ENCODE results near the gene RHOG.
"Not testable (repeated sequence)": the region's sequence is repeated elsewhere in the genome, so short reads cannot be mapped to it uniquely, and the experiment has no call there.

The RHOG gene

GRCh38 chr11:3807909-3808860 lies 32.6 kb downstream of the RHOG start, which contains the start of gene PGAP2:
Gene PGAP2 (plus strand): TSS chr11:3808560. CDS start chr11:3811260, 2,700 bp downstream.
- DNase-seq = peak; percentile 43

DNA sequence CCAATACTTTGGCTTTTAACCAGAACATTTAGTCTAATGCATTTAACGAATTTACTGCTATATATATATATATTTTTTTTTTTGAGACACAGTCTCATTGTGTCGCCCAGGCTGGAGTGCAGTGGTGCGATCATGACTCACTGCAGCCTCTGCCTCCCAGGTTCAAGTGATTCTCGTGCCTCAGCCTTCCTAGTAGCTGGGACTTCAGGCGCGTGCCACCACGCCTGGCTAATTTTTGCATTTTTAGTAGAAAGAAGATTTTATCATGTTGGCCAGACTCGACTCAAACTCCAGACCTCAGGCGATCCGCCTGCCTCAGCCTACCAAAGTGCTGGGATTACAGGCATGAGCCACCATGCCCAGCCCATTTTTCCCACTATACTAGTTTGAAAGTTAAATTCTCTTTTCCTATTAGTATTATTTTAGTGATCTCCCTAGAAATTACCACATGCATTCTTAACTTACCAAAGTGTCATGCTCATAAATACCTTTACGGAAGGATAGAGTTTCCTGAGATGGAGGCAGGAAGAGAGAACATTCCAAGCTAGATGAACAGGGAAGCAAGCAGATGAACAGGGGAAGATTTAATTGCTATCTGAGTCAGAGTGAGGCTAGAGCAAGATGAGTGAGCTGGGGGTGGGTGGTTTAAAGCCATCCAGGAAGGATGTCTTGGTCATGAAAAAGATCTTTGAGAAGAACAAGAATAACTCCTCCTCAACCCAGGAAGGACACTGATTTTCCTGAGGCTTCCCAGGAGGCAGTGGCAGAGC lies 36.8 kb downstream of the RHOG start:
- DNase-seq = no peak

DNA sequence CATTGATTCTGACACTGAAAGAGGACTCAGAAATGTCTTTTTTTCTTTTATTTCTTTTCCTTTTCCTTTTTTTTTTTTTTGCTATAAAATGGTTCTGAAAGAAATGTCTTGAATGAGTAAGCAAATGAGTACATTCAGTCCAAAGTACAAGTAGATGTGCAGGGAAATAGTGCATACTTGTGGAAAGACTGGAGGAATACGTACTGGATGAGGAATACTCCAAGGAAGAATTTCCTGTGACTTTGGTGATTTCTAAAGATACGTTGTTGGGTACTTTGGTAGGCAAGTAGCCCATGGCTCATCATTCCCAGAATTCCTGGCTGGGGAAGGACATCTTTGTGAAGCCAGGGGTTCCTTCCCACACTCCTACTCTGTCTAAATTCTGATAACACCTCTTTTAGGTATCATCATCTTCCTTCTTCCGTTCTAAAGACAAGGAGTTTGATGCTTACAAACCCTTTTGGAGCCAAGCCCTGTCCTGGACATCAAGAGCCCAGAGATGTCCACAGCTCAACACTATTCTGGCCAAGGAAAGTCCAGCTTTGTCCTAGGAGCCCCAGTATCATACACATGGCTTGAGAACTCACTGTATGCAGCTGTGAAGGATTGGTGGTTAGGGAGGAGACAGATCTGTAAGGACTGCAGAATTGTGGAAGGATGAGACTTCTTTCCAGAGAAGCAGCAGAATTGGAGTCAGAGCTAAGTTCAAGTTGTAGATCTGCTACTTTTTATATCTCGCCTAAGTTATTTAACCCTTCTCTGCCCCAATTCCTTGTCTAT lies 38.6 kb downstream of the RHOG start:
- no peak for DNase-seq

GRCh38 chr11:3799873-3800272 lies 40.9 kb downstream of the RHOG start:
- no peak for DNase-seq

DNA sequence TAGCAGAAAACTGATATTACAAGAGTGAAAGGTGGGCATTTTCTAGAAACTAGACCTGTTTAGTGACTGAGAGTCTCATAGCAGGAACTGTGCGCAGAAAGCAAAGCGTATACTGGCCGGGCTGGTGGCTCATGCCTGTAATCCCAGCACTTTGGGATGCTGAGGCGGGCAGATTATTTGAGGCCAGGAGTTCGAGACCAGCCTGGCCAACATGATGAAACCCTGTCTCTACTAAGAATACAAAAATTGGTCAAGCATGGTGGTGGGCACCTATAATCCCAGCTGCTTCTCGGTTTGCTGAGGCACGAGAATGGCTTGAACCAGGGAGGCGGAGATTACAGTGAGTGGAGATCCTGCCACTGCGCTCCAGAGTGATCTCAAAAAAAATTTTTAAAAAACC lies 41.6 kb downstream of the RHOG start:
- no peak for DNase-seq

DNA sequence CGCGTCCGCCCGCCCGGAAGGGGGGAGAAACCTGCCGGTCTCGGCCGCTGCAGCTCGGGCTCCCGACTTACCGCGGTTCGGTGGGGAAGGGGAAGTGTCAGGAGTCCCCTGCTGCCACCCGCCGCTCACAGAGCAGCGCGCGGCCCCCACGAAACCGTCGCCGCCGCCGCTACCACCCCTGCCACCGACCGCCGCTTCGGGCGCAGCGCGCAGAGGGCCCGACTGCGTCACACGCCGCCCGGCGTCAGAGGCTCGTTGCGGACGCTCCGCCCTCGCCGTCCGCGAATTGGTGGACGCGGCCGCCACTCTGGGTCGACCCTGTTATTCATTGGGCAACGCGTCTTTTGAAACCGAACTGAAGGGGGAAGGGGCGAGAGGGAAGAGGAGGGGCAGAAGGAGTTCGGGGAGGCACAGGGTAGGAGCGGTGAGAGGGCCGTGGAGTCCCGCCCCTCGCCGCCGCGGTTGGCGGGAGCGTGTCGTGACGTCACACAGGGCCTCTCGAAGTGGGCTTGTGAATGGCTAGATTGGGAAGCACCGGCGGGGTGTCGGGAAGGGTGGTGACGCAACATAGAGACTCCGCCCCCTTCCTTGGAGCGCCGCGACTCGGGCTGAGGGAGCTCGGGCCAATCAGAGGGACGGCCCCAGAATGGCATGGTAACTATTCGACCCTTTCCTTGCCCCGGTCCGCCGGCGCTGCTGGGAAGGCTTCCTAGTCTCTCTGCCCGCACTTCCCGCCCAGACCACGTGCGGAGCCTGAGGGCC lies 43.2 kb downstream of the RHOG start, which contains the start of gene NUP98:
NUP98 (minus strand) TSS at position 226 of the 762 bp plus-strand sequence. CDS start 15,437 bp downstream, outside the sequence.
- peak; percentile 98 for DNase-seq

GRCh38 chr11:3796801-3797328 lies 43.9 kb downstream of the RHOG start:
- DNase-seq = no peak

- DNase-seq = no peak
These were observed 44.4 kb downstream of the RHOG start for GRCh38 chr11:3796346-3796745.

DNA sequence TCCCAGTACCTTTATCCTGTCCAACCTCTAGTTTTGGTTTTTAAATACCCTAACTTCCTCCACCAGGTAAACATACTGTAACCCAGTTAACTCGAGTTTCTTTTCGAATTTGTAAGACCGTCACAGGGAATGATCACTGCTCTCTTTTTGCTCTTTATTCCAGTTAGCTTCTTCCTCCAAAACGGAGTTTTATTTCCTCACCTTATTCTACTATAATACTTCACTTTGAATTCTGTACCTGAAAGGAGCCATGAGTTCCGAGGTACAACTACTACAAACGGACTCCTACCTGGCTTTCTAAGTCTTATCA lies 44.8 kb downstream of the RHOG start:
- DNase-seq = no peak

GRCh38 chr11:3795131-3796001 lies 45.4 kb downstream of the RHOG start:
- DNase-seq = no peak

GRCh38 chr11:3794387-3794786 lies 46.4 kb downstream of the RHOG start:
- not testable (repeated sequence) for DNase-seq

DNA sequence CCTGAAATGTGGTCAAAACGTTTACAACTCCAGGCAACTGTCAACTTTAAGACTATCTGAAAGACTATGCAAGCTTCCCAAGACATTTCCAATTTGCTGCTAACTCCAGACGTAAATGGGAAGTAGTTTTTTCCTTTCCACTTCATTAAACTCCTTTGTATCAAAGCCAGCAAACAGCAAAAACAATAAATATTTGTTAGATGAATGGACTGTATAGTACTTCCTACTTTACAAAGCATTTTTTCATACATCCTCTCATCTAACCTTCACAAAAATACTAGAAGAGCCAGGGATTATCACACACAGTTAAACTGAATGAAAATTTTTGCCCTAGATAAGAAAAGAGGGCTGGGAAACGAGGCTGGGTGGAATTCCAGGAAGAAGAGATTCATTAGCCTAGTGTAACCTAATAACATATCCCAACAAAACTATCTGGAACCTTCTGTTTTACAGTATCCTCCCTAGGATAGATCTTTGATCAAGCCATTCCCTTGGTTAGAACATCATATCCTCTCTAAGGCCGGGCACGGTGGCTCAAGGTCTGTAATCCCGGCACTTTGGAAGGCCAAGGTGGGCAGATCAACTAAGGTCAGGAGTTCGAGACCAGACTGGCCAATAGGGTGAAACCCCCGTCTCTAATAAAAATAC lies 53.9 kb downstream of the RHOG start:
- DNase-seq = no peak

DNA sequence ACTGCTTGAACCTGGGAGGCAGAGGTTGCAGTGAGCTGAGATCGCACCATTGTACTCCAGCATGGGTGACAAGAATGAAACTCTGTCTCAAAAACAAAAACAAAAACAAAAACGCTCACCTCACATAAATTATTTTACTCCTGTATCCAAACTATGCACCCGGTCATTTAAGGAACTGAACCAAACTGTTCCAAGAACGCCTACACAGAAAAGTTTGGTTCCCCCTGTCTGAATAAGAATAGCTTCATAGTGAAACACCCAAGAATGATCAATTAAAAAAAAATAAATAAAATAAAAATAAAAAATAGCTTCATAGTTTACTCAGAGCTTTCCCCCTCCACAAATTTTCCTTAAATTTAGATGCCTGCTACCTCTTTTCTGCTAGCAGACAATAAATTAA lies 57.1 kb downstream of the RHOG start:
- no peak for DNase-seq

GRCh38 chr11:3782963-3783362 lies 57.8 kb downstream of the RHOG start:
- no peak for DNase-seq

DNA sequence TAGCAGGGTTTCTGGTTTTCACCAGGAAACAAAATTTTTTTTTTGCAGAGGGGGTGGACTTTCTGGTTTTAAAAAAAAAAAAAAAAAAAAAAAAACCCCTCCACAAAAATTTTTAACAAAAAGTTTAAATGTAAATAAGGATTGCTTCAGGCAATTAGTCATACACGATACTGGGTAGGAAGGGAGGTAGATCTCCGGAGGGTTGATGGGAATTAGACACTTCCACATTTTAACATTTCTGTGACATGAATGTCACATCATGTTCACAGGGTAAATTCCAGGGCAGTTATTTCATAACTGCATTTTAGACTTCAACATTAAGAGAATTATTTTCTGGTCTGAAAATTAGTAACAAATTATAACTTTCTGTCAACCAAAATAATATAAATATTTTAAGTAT lies 59.3 kb downstream of the RHOG start:
- no peak for DNase-seq
